ENCODE data around the gene DOCK6.

DOCK6 gene

GRCh38 chr19:11221082-11221598 is 41.2 kb downstream of the DOCK6 start:
- DNase-seq: no peak

- no peak for DNase-seq
Measured at GRCh38 chr19:11214387-11214786, 47.9 kb downstream of the DOCK6 start.

- no peak for DNase-seq
Measured at GRCh38 chr19:11210656-11210928, 51.7 kb downstream of the DOCK6 start.

- no peak for DNase-seq
Measured at GRCh38 chr19:11209839-11210655, 52.3 kb downstream of the DOCK6 start.

- no peak for DNase-seq
Measured at GRCh38 chr19:11208561-11209471, 53.5 kb downstream of the DOCK6 start.

GRCh38 chr19:11205939-11206570 is 56.3 kb downstream of the DOCK6 start:
- no peak for DNase-seq

GRCh38 chr19:11204943-11205349 is 57.4 kb downstream of the DOCK6 start:
- no peak for DNase-seq

GRCh38 chr19:11204076-11204602 is 58.2 kb downstream of the DOCK6 start:
- DNase-seq: no peak

- DNase-seq: no peak
Measured at GRCh38 chr19:11203194-11204075, 58.9 kb downstream of the DOCK6 start.

- DNase-seq: no peak
Measured at GRCh38 chr19:11202488-11203193, 59.7 kb downstream of the DOCK6 start.

GRCh38 chr19:11201791-11202190 is 60.5 kb downstream of the DOCK6 start:
- no peak for DNase-seq

GRCh38 chr19:11200931-11201330 is 61.4 kb downstream of the DOCK6 start:
- no peak for DNase-seq

- no peak for DNase-seq
Measured at GRCh38 chr19:11200015-11200574, 62.2 kb downstream of the DOCK6 start.

- no peak for DNase-seq
Measured at GRCh38 chr19:11199517-11199916, 62.8 kb downstream of the DOCK6 start.

GRCh38 chr19:11198769-11199424 is 63.4 kb downstream of the DOCK6 start:
- no peak for DNase-seq

GRCh38 chr19:11198175-11198534 is 64.2 kb downstream of the DOCK6 start:
- DNase-seq: no peak

- peak; percentile 60 for DNase-seq
Measured at GRCh38 chr19:11197291-11198174, 64.8 kb downstream of the DOCK6 start, which contains the start of gene KANK2. Gene KANK2, minus strand, starts transcription at chr19:11197545. Its CDS starts 3,034 bp downstream, at chr19:11194511.

GRCh38 chr19:11196406-11197287 is 65.7 kb downstream of the DOCK6 start:
- no peak for DNase-seq
